GM21529 (cell line): ENCODE data around the gene PMEPA1.
A peak's percentile ranks its signal among the peaks of the same experiment; 100 is the strongest.

ENCODE experiments used
- ATAC-seq: cut with Tn5 transposase; IDR thresholded peaks from one replicate; pipeline ENCODE4 v1.9.1; 2021; ENCODE audit not compliant: unreplicated experiment

Gene PMEPA1

GRCh38 chr20:57612436-57612835, 97.4 kb downstream of the PMEPA1 start:
- ATAC-seq = no peak

DNA sequence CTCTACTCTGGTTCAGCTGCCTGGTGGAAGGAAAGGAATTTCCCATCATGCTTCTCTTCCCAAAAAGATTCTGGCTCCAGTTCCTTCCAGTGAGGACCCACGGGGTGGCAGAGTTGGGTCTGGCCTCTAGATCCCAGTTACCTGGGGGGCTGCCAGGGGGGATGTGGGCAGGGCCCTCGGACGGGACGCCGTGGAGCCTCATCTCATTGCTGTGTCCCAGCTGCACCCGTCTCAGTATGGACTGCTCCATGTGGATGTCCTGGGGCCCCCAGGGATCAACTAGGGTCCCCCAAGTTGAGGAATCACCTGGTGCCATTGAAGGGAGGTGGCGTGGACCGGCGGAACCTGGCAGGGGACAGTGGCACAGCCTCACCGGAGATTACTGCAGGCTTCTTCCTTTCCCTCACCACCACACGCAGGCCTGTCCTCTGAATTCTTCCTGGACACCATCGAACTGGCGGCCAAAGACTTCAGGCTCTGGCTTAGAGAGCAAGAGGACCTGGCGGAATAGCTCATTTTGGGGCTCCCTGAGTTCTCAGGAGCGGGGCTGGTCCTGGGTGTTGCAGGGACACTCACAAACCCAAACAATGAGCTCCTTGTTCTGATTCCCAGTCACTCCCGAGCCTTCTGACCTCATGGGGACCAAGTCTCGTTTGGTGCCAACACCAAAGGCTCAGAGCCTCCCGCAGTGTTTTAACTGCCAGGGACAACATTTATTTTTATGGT, 98.1 kb downstream of the PMEPA1 start:
- no peak for ATAC-seq

DNA sequence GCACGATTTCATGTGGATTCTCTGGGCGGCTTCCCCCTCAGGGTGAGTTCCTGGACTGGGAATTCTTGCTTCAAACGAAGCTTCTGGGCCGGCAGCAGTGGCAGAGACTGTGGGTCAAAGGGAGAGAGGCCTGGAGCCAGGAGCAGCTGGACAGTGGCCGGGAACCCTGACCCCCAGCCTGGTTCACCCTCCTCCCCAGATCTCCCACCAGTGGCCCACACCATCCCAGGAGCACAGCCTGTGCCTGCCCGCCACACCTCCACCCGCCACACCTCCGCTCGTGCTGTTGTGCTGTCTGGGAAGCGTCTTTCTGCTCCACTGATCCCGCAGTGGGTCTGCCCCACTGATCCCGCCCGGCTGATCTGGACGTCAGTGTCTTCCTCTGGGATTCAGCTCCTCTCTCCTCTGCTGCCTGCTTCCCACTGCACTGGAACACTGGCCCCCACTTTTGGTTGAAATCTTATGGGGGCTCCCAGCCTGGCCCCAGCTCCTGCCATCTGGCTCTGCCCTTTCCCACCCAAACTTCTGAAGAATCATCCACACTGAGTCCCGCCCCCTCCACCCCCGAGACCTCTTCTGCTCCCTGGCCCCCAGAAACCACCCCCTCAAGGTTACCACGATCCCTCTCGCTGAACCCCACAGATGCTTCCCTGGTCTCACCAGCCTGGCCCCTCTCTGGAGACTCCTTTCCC, 99.4 kb downstream of the PMEPA1 start:
- ATAC-seq = no peak

GRCh38 chr20:57609842-57610167, 100.0 kb downstream of the PMEPA1 start:
- no peak for ATAC-seq

- ATAC-seq = no peak
Measured at GRCh38 chr20:57609086-57609841, 100.6 kb downstream of the PMEPA1 start.

DNA sequence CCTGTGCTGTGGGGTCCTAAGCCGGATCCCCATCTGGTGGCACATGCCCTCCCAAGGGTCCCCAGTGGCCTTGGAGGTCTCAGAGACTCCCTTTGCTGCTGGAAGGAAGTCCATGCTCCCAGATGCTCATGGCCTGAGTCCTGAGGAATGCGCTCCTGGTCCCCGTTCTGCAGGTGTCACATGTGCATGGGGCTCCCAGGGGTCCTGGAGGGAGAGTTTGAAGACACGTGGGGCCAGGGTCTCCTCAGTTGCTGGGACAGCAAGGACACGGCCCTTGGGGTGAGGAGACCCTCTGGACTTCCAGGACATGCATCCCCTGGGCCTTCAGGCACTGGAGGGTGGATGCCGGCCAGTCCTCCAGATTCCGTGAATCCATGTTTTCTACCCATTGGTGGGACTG, 101.3 kb downstream of the PMEPA1 start:
- ATAC-seq = no peak

DNA sequence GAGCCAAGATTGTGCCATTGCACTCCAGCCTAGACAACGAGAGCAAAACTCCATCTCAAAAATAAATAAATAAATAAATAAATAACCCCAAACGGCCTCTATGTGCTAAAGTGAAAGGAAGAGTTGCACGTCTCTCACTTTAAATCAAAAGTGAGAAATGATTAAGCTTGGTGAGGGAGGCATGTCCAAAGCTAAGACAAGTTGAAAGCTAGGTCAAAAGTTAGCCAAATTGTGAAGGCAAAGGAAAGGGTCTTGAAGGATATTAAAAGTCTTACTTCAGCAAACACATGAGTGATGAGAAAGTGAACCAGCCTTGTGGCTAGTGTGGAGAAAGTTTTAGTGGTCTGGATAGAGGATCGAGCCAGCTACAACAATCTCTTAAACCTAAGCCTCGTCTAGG, 103.9 kb downstream of the PMEPA1 start:
- no peak for ATAC-seq

GRCh38 chr20:57605045-57605444, 104.8 kb downstream of the PMEPA1 start:
- no peak for ATAC-seq

DNA sequence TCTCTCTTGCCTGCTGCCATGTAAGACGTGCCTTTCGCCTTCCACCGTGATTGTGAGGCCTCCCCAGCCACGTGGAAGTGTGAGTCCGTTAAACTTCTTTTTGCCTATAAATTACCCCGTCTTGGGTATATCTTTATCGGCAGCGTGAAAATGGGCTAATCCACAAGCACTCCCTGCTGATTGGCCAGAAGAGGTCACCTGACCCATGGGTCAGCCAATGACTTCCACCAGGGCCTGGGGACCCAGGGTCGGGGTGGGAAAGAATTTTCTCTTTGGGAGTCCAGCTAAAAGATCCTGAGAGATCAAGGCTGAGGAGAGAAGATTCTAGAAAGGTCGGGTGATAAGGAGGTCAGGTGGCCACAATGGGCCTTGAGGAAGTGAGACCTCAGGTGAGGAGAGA, 106.7 kb downstream of the PMEPA1 start:
- ATAC-seq = no peak

DNA sequence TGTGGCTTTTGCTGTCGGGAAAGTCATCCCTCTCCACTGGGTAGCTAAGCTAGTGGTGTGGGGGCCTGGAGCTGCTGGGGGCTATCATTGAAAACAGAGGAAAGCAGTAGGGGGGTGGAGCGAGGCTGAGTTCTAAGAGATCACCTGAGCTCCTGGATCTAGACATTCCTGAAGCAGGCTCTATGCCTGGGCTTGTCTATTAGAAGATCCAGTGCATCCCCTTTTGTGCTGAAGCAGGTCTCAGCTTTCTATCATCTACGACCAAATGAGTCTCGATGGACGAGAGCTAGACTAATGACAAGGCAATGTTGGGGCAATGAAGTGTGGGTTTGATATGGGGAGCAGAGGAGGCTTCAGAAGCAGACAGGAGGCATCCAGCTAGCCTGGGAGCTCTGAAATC, 108.1 kb downstream of the PMEPA1 start:
- no peak for ATAC-seq

- no peak for ATAC-seq
Measured at GRCh38 chr20:57601211-57601570, 108.6 kb downstream of the PMEPA1 start.

DNA sequence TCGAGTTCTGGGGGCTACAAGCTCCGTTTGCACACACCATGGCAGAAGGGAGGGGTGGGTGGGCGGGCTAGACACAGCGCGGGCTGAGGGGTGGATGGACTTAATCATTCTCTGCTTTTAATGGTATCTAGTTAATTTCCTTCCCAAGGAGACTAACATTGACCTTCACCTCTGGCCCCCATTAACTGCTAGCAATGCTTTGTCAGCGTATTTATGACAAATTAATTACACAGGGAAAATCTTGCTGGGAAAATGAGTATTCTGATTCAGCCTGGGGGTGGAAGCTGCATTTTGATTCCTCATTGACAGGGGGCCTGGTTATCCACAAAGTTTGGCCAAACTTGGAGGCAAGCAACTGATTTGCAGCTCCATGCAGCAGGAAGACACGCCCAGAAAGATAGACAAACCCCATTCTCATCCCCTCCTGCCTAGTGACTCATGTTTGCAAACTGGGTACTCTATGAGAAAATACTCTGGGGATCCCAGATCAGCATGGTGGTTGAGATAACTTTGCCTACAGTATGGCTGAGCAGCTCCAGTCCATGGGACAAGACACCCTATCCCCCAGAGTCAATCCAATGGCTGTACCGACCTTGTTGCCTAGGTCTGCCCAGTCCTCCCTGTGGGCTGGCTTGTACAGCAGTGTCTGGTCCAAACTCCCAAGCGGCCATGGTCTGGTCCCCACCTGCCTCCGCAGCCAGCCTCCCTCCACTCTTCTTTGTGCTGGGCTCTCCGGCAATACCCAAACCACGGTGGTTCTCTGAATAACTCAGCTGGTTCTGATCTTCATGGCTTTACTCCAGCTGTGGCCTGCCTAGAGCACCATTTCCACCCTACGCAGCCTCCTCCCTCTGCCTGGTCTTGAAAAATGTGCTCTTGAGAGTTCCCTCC, 109.2 kb downstream of the PMEPA1 start:
- peak; percentile 53 for ATAC-seq

DNA sequence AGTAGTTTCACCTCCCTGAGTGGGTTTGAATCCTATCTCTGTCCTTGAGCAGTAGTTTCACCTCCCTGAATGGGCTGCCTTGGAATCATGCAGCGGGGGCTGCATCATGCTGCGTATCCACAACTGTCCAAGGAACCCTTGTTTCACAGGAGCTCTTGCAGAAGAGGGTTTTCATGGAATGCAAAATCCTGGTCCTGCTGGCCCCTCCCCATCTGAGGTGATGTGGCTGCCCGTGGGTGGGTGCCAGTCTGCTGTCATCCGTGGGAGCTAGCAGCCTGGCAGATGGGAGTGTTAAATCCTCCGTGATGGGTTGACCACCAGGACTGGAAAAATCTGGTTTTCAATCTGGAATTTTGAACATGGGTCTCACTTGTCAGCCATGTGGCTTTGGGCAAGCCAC, 111.3 kb downstream of the PMEPA1 start:
- ATAC-seq = no peak
